ENCODE measurements around the gene F2RL3.

GRCh38 chr19:16927883-16928282, 39.1 kb downstream of the F2RL3 start:
- TF ChIP-seq EP300 (IDR thresholded peaks at IDR 0.05) (no peak), CTCF (IDR thresholded peaks at IDR 0.05) (no peak), POLR2AphosphoS5 (IDR thresholded peaks at IDR 0.05) (no peak)

All from esophagus muscularis mucosa (tissue), 4 donors.